ENCODE measurements around the gene MRPS31. TPM values are rescaled to one million over a fixed set of nuclear protein-coding genes. Genes with fewer than 3 reads are reported as not detected.
A peak's percentile ranks its signal among the peaks of the same experiment; 100 is the strongest.

Gene MRPS31
- total RNA-seq, 1 donor from 2014 or later: 11.3 TPM

DNA sequence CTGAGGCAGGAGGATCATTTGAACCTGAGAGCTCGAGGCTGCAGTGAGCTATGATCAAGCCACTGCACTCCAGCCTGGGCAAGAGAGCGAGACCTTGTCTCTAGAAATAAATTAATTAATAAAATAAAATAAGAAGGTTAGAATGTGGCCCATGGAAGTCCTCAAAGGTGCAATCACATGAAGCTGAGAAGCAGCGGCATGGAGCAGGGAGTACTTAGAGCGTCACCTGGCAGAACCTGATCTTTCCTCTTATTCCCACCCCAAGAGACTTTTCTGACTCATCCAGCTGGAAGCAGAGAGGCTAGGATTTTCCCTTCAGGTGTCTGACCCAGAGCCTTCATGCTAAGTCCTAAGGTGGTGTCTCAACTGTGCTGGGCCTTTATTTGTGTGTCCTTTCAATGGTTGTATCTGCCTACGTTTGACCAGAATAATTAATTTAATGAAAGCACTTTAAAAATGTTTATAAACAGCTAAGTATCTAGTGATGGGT, 8.9 kb upstream of the MRPS31 start:
- no peaks in the 10 kb centered on the region for H3K36me3 ChIP-seq (ENCODE audit: control insufficient read depth, insufficient read depth, low read length)
- H3K4me3 ChIP-seq (ENCODE audit: low read depth, low read length): no peak overlapping the region
- DNase-seq (ENCODE audit: low read depth) (peak; percentile 34), FAIRE-seq (no peak)
- H3K27me3 ChIP-seq (ENCODE audit: control insufficient read depth, insufficient read depth, low read length): no peaks in the 10 kb centered on the region
- TF ChIP-seq, protein P1, sequence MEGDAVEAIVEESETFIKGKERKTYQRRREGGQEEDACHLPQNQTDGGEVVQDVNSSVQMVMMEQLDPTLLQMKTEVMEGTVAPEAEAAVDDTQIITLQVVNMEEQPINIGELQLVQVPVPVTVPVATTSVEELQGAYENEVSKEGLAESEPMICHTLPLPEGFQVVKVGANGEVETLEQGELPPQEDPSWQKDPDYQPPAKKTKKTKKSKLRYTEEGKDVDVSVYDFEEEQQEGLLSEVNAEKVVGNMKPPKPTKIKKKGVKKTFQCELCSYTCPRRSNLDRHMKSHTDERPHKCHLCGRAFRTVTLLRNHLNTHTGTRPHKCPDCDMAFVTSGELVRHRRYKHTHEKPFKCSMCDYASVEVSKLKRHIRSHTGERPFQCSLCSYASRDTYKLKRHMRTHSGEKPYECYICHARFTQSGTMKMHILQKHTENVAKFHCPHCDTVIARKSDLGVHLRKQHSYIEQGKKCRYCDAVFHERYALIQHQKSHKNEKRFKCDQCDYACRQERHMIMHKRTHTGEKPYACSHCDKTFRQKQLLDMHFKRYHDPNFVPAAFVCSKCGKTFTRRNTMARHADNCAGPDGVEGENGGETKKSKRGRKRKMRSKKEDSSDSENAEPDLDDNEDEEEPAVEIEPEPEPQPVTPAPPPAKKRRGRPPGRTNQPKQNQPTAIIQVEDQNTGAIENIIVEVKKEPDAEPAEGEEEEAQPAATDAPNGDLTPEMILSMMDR (IDR thresholded peaks at IDR 0.05; ENCODE audit: insufficient read depth, low read length, severe bottlenecking): no peak

DNA sequence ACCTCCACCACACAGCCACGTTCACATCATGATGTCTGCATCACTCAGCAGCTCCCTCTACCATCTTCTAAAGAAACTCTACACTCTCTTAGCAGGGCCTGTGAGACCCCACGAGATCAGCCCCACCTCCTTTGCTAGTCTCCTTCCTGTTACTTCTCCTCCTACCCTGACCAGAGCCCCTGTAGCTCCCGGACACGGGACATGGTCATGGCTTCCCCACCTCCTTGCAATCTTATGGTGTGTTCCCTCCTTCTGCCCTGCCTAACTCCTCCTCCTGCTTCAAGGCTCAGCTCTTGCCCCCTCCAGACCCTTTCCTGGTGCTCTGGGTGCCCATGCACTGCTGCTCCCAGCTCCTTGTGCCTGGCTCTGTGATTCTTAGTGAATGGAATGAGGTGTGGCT, 8.1 kb upstream of the MRPS31 start:
- FAIRE-seq: no peak
- TF ChIP-seq, protein P1 (IDR thresholded peaks at IDR 0.05; ENCODE audit: insufficient read depth, low read length, severe bottlenecking): no peak
- no peaks in the 10 kb centered on the region for H3K27me3 ChIP-seq (ENCODE audit: control insufficient read depth, insufficient read depth, low read length)

DNA sequence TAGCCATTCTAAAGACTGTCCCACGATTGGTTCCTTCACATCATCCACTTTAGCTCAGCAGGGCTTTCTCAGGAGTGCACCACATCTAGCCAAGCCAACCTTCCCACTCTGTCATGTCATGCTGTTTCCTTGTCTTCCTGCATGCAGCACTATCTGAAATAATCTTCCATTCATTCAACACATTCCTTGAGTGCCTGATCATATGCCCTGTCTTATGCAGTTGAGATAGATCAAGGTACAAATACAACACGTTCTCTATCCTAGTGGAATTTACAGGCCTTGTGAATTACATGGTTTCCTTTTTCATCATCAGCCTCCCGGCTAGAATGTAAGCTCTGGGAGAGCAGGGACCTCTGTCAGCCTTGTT, 6.8 kb upstream of the MRPS31 start:
- FAIRE-seq: no peak
- TF ChIP-seq, protein P1 (IDR thresholded peaks at IDR 0.05; ENCODE audit: insufficient read depth, low read length, severe bottlenecking): no peak

More for the DNA sequence above, 8.1 kb upstream of the MRPS31 start:
- no peak for DNase-seq (ENCODE audit: low read depth)
- Histone ChIP-seq H3K4me3 (ENCODE audit: low read depth, low read length) (no peak overlapping the region), H3K36me3 (ENCODE audit: control insufficient read depth, insufficient read depth, low read length) (no peaks in the 10 kb centered on the region)

DNA sequence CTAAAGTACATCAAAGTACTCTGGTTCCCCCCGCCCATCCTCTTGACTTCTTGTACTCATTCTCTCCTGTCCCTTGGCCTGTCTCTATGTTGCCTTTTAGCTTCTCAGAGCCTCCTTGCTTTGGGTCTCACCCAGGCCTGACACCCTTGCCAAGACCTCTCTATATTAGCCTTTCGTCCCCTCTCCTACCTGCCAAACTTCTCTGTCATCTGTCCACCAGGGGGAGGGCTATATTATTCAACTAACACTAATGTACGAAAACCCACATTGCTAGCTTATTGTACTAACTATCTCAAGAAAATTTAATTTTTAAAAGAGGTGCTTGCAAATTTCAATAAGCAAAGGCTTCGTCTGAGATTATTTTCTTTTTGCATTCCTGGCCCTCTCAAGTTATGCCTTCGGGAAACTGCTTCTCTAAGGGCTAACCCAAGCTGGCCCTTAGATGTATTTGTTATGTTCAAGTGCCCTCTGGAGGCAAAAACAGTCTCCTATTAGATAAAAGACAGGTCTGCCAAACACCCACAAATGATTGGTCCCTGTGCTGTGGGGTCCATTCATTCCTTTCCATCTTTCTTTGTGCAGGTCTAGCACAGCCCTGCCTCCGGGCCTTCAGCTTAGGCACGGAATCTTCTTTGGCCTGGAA, 6.3 kb upstream of the MRPS31 start:
- Histone ChIP-seq H3K36me3 (ENCODE audit: control insufficient read depth, insufficient read depth, low read length) (no peaks in the 10 kb centered on the region), H3K27me3 (ENCODE audit: control insufficient read depth, insufficient read depth, low read length) (no peaks in the 10 kb centered on the region), H3K4me3 (ENCODE audit: low read depth, low read length) (no peak overlapping the region)
- peak; percentile 52 for DNase-seq (ENCODE audit: low read depth)
- no peak for FAIRE-seq
- TF ChIP-seq, protein P1 (IDR thresholded peaks at IDR 0.05; ENCODE audit: insufficient read depth, low read length, severe bottlenecking): peak; percentile 39

More for the DNA sequence above, 6.8 kb upstream of the MRPS31 start:
- Histone ChIP-seq H3K4me3 (ENCODE audit: low read depth, low read length) (no peak overlapping the region), H3K27me3 (ENCODE audit: control insufficient read depth, insufficient read depth, low read length) (no peaks in the 10 kb centered on the region), H3K36me3 (ENCODE audit: control insufficient read depth, insufficient read depth, low read length) (no peaks in the 10 kb centered on the region)
- DNase-seq (ENCODE audit: low read depth): no peak

DNA sequence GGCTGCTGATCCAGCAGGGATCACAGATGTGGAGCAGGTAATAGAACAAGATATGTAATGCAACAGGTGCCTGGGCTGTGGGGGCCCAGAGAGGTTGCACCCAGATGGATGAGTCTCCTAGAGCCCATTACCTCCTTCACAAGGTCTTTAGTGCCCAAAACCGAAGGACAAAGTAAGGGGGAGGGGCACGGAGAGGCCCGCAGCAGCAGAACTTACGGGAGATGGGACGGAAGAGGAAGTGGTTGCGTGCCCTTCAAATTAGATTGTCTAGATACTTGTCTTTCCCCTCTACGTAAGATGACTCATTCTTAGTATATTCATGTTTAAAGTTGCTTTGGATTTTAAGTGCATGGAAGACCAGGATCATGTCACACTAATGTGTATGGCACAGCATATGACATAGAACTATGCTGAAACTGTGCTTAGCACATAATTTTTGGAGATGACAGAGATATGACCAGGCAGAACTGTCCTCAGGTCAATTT, 5.7 kb upstream of the MRPS31 start:
- Histone ChIP-seq H3K36me3 (ENCODE audit: control insufficient read depth, insufficient read depth, low read length) (no peaks in the 10 kb centered on the region), H3K4me3 (ENCODE audit: low read depth, low read length) (no peak overlapping the region), H3K27me3 (ENCODE audit: control insufficient read depth, insufficient read depth, low read length) (no peaks in the 10 kb centered on the region)
- DNase-seq (ENCODE audit: low read depth) (peak; percentile 58), FAIRE-seq (no peak)
- TF ChIP-seq, protein P1 (IDR thresholded peaks at IDR 0.05; ENCODE audit: insufficient read depth, low read length, severe bottlenecking): no peak

DNA sequence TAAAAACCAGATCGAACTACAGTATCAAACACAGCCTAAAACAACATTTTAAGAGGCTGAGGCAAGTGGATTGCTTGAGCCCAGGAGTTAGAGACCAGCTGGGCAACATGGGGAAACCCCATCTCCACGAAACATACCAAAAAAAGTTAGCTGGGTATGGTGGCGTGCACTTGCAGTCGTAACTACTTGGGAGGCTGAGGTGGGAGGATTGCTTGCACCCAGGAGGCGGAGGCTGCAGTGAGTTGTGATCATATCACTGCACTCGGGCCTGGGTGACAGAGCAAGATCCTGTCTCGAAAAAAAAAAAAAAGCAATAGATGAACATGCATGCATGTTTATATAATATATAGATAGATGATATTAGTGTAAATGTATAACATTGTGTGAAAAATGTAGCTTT, 5.2 kb upstream of the MRPS31 start:
- Histone ChIP-seq H3K36me3 (ENCODE audit: control insufficient read depth, insufficient read depth, low read length) (no peaks in the 10 kb centered on the region), H3K27me3 (ENCODE audit: control insufficient read depth, insufficient read depth, low read length) (no peaks in the 10 kb centered on the region), H3K4me3 (ENCODE audit: low read depth, low read length) (no peak overlapping the region)
- TF ChIP-seq, protein P1 (IDR thresholded peaks at IDR 0.05; ENCODE audit: insufficient read depth, low read length, severe bottlenecking): no peak
- DNase-seq (ENCODE audit: low read depth): no peak
- FAIRE-seq: no peak
